Natural killer cell (primary cell): ENCODE measurements around the gene OPRL1. TPM values are rescaled to one million over a fixed set of nuclear protein-coding genes. Genes with fewer than 3 reads are reported as not detected.
"Not testable (repeated sequence)": the region's sequence is repeated elsewhere in the genome, so short reads cannot be mapped to it uniquely, and the experiment has no call there.

Experiments
- ATAC-seq, 3 donors: fragments of 150-1000 bp in 2 of 3; fragments of 200-7000 bp in 1 of 3; cut with Tn5 transposase; 1 replicate in 1 of 3; 2 replicates in 2 of 3; pipeline ENCODE4 v1.10.0; 2021; ENCODE audit warnings: mild to moderate bottlenecking in 2 of 3, moderate library complexity in 2 of 3
- DNase-seq, 2 donors: peaks; one replicate each; pipeline versions ENCODE4 v3.0.0 to v3.0.0-alpha.2; 2013 to 2021; ENCODE audit warnings: mixed read lengths in 1 of 2
- H3K27ac ChIP-seq: one replicate; pipeline ENCODE4 v1.5.1; 2013; ENCODE audit warnings: mild to moderate bottlenecking, low read length
- H3K27me3 ChIP-seq: one replicate; pipeline ENCODE4 v1.6.1; 2013; ENCODE audit warnings: low read length; ENCODE audit not compliant: control insufficient read depth, insufficient read depth
- H3K36me3 ChIP-seq: one replicate; pipeline ENCODE4 v1.6.1; 2013; ENCODE audit warnings: low read length; ENCODE audit not compliant: control insufficient read depth, insufficient read depth
- H3K4me1 ChIP-seq: one replicate; pipeline ENCODE4 v1.6.1; 2013; ENCODE audit warnings: low read length; ENCODE audit not compliant: control insufficient read depth, insufficient read depth
- H3K4me3 ChIP-seq: one replicate; pipeline ENCODE4 v1.5.1; 2013; ENCODE audit warnings: low read length
- H3K9me3 ChIP-seq: one replicate; pipeline ENCODE4 v1.6.1; 2013; ENCODE audit warnings: low read length; ENCODE audit not compliant: control insufficient read depth, insufficient read depth
- H3K27ac Mint-ChIP-seq, 2 donors: one replicate each; pipeline ENCODE4 v1.8.0; 2022; ENCODE audit warnings: mild to moderate bottlenecking in 2 of 2, mixed read lengths in 2 of 2, moderate library complexity in 1 of 2
- H3K27me3 Mint-ChIP-seq, 2 donors: one replicate each; pipeline ENCODE4 v1.8.0; 2022; ENCODE audit warnings: low read depth in 2 of 2, mixed read lengths in 2 of 2
- H3K36me3 Mint-ChIP-seq: one replicate; pipeline ENCODE4 v1.8.0; 2022; ENCODE audit warnings: mixed read lengths
- H3K4me1 Mint-ChIP-seq, 2 donors: one replicate each; pipeline ENCODE4 v1.8.0; 2022; ENCODE audit warnings: mixed read lengths in 2 of 2
- H3K4me3 Mint-ChIP-seq: one replicate; pipeline ENCODE4 v1.8.0; 2022; ENCODE audit warnings: mild to moderate bottlenecking, moderate library complexity, mixed read lengths
- H3K9me3 Mint-ChIP-seq, 2 donors: one replicate each; pipeline ENCODE4 v1.8.0; 2022; ENCODE audit warnings: mixed read lengths in 2 of 2
- WGBS: methylation state at CpG from one replicate; pipeline ENCODE4 v1.1.7; 2013; ENCODE audit warnings: missing lambda C conversion rate; ENCODE audit not compliant: insufficient coverage; 5-methylcytosine and 5-hydroxymethylcytosine counted together
- intact Hi-C: fragments of 100-400 bp; cut with micrococcal nuclease; formaldehyde crosslinking; loops from one replicate; pipeline ENCODE4 v1.14.2; 2022
- total RNA-seq, 4 donors: library from RNA; stranded (reverse); fragments of 120-200 nt in 1 of 4; gene quantifications; one replicate each; pipeline versions ENCODE4 v1.2.3 to v1.2.4, GENCODE V29; 2013 to 2022
- TF ChIP-seq, protein P1 (sequence below): fragments of 200-600 bp; IDR thresholded peaks from one replicate; pipeline ENCODE4 v1.8.0; 2022; ENCODE audit warnings: antibody characterized with exemption

OPRL1 gene
- total RNA-seq, 3 donors from 2014 or later (not counting 1 experiment from before 2014, with no cell fraction given) = 1.2 to 2.2 (median 1.4) TPM

GRCh38 chr20:64116016-64116415, 36.1 kb downstream of the OPRL1 start:
- H3K27ac Mint-ChIP-seq = no peak overlapping the region
- Histone ChIP-seq H3K9me3 (no peaks in the 10 kb centered on the region), H3K27ac (no peak overlapping the region), H3K27me3 (no peaks in the 10 kb centered on the region), H3K4me1 (peaks cover 10% of the 10 kb centered on the region), H3K36me3 (no peaks in the 10 kb centered on the region), H3K4me3 (no peak overlapping the region)
- no peak for DNase-seq
- H3K9me3 Mint-ChIP-seq = no peaks in the 10 kb centered on the region
- no peaks in the 10 kb centered on the region for H3K27me3 Mint-ChIP-seq
- intact Hi-C loops = no loop called here
- 95% methylated on average over 21 of the region's 21 CpGs for WGBS
- peaks cover 8% of the 10 kb centered on the region in 2 donors for H3K4me1 Mint-ChIP-seq
- no peak for ATAC-seq
- H3K36me3 Mint-ChIP-seq = no peaks in the 10 kb centered on the region
- H3K4me3 Mint-ChIP-seq = no peak overlapping the region
- TF ChIP-seq, protein P1, sequence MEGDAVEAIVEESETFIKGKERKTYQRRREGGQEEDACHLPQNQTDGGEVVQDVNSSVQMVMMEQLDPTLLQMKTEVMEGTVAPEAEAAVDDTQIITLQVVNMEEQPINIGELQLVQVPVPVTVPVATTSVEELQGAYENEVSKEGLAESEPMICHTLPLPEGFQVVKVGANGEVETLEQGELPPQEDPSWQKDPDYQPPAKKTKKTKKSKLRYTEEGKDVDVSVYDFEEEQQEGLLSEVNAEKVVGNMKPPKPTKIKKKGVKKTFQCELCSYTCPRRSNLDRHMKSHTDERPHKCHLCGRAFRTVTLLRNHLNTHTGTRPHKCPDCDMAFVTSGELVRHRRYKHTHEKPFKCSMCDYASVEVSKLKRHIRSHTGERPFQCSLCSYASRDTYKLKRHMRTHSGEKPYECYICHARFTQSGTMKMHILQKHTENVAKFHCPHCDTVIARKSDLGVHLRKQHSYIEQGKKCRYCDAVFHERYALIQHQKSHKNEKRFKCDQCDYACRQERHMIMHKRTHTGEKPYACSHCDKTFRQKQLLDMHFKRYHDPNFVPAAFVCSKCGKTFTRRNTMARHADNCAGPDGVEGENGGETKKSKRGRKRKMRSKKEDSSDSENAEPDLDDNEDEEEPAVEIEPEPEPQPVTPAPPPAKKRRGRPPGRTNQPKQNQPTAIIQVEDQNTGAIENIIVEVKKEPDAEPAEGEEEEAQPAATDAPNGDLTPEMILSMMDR = no peak

GRCh38 chr20:64116541-64117431, 36.9 kb downstream of the OPRL1 start:
- H3K36me3 ChIP-seq = no peaks in the 10 kb centered on the region
- Mint-ChIP-seq H3K4me3 (no peak overlapping the region), H3K9me3 (no peaks in the 10 kb centered on the region), H3K36me3 (no peaks in the 10 kb centered on the region), H3K4me1 (peaks cover 8% of the 10 kb centered on the region in 2 donors), H3K27me3 (peaks cover 4 to 6% of the 10 kb centered on the region in 2 donors), H3K27ac (no peak overlapping the region)
- intact Hi-C loops = no loop called here
- TF ChIP-seq, protein P1 = no peak
- DNase-seq (no peak), ATAC-seq (no peak)
- H3K9me3 ChIP-seq = no peaks in the 10 kb centered on the region
- no peak overlapping the region for H3K27ac ChIP-seq
- no peak overlapping the region for H3K4me3 ChIP-seq
- 87% methylated on average over 17 of the region's 17 CpGs for WGBS
- peaks cover 10% of the 10 kb centered on the region for H3K4me1 ChIP-seq
- peaks cover 3% of the 10 kb centered on the region for H3K27me3 ChIP-seq

DNA sequence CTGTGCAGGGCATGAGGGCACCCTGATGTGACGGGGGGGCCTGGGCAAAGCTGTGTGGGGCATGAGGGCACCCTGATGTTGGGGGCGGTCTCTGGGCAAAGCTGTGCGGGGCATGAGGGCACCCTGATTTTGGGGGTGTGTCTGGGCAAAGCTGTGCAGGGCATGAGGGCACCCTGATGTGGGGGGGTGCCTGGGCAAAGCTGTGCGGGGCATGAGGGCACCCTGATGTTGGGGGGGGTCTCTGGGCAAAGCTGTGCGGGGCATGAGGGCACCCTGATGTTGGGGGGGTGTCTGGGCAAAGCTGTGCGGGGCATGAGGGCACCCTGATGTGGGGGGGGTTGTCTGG, 37.5 kb downstream of the OPRL1 start:
- ATAC-seq, H3K27me3 Mint-ChIP-seq, H3K27ac Mint-ChIP-seq, H3K4me1 Mint-ChIP-seq, H3K4me3 ChIP-seq, intact Hi-C loops, H3K36me3 Mint-ChIP-seq, DNase-seq, H3K4me3 Mint-ChIP-seq, H3K9me3 Mint-ChIP-seq, H3K9me3 ChIP-seq, H3K27ac ChIP-seq, H3K27me3 ChIP-seq, H3K36me3 ChIP-seq: not testable (repeated sequence)
- WGBS = 73% methylated on average over 2 of the region's 6 CpGs
- H3K4me1 ChIP-seq = peaks cover 10% of the 10 kb centered on the region

DNA sequence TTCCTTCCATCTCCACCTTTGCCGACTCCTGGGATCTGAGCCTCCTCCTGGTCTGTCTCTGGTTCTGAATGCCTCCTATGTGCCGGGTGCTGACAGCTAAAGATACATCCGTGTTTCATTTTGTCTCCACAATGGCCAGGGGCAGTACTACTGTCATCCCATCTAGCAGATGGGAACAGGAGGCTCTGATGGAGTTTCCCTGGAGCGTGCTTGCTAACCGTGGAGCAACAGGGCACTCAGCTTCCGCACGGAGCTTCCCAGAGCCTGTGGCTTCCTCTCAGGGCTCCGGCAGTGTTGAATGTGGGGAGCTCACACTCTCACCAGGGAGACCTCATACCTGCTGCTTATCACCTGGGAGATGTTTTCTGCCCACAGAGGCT, 39.4 kb downstream of the OPRL1 start:
- Mint-ChIP-seq H3K4me3 (no peak overlapping the region), H3K27ac (peak overlapping the region in 1 of 2 donors; percentile 91), H3K4me1 (peaks cover 8% of the 10 kb centered on the region in 2 donors), H3K9me3 (no peaks in the 10 kb centered on the region), H3K36me3 (no peaks in the 10 kb centered on the region), H3K27me3 (peaks cover 6 to 14% of the 10 kb centered on the region in 2 donors)
- ATAC-seq (no peak), DNase-seq (no peak)
- H3K36me3 ChIP-seq = no peaks in the 10 kb centered on the region
- TF ChIP-seq, protein P1 = no peak
- peaks cover 10% of the 10 kb centered on the region for H3K4me1 ChIP-seq
- H3K27me3 ChIP-seq = peaks cover 3% of the 10 kb centered on the region
- no peak overlapping the region for H3K4me3 ChIP-seq
- H3K27ac ChIP-seq = no peak overlapping the region
- 92% methylated on average over 8 of the region's 8 CpGs for WGBS
- intact Hi-C loops = no loop called here
- no peaks in the 10 kb centered on the region for H3K9me3 ChIP-seq
